IPS-18c (cell line): ENCODE measurements around the gene MYO1H.

ENCODE experiments used
- H3K4me3 ChIP-seq: 2 replicates; pipeline ENCODE4 v1.7.0; 2013; ENCODE audit warnings: low read depth, mild to moderate bottlenecking, low read length, moderate library complexity; ENCODE audit not compliant: insufficient read depth
- H3K9me3 ChIP-seq: one replicate; pipeline ENCODE4 v1.6.1; 2013; ENCODE audit warnings: mild to moderate bottlenecking, low read length, moderate library complexity; ENCODE audit not compliant: control insufficient read depth, insufficient read depth

MYO1H gene

GRCh38 chr12:109488051-109488665 lies 140.5 kb downstream of the MYO1H start:
- H3K9me3 ChIP-seq, result no peaks in the 10 kb centered on the region

GRCh38 chr12:109489016-109489954 lies 141.6 kb downstream of the MYO1H start:
- Histone ChIP-seq H3K9me3 (peaks cover under 1% of the 10 kb centered on the region), H3K4me3 (no peak overlapping the region)

More at GRCh38 chr12:109488051-109488665, 140.5 kb downstream of the MYO1H start:
- no peak overlapping the region for H3K4me3 ChIP-seq

- peaks cover 2% of the 10 kb centered on the region for H3K9me3 ChIP-seq
Observed at GRCh38 chr12:109489955-109490565, 142.4 kb downstream of the MYO1H start.

GRCh38 chr12:109491671-109492070 lies 144.0 kb downstream of the MYO1H start:
- Histone ChIP-seq H3K4me3 (no peak overlapping the region), H3K9me3 (peaks cover 4% of the 10 kb centered on the region)

More at GRCh38 chr12:109489955-109490565, 142.4 kb downstream of the MYO1H start:
- no peak overlapping the region for H3K4me3 ChIP-seq

GRCh38 chr12:109492371-109492770 lies 144.7 kb downstream of the MYO1H start:
- Histone ChIP-seq H3K9me3 (peaks cover 4% of the 10 kb centered on the region), H3K4me3 (no peak overlapping the region)

GRCh38 chr12:109493090-109493489 lies 145.4 kb downstream of the MYO1H start:
- Histone ChIP-seq H3K4me3 (no peak overlapping the region), H3K9me3 (peaks cover 4% of the 10 kb centered on the region)

- Histone ChIP-seq H3K9me3 (peaks cover 4% of the 10 kb centered on the region), H3K4me3 (no peak overlapping the region)
Observed at GRCh38 chr12:109493938-109494337, 146.2 kb downstream of the MYO1H start.

- H3K9me3 ChIP-seq, result peaks cover 4% of the 10 kb centered on the region
- H3K4me3 ChIP-seq, result no peak overlapping the region
Observed at GRCh38 chr12:109494348-109494881, 146.7 kb downstream of the MYO1H start.

- H3K9me3 ChIP-seq, result peaks cover 4% of the 10 kb centered on the region
- H3K4me3 ChIP-seq, result no peak overlapping the region
Observed at GRCh38 chr12:109495012-109495411, 147.3 kb downstream of the MYO1H start.

- Histone ChIP-seq H3K4me3 (no peak overlapping the region), H3K9me3 (peaks cover 4% of the 10 kb centered on the region)
Observed at GRCh38 chr12:109496306-109496705, 148.6 kb downstream of the MYO1H start.

- Histone ChIP-seq H3K9me3 (peaks cover 4% of the 10 kb centered on the region), H3K4me3 (no peak overlapping the region)
Observed at GRCh38 chr12:109497675-109498074, 150.0 kb downstream of the MYO1H start.
